HEK293 (cell line): ENCODE measurements around the gene DENND2C.
A peak's percentile ranks its signal among the peaks of the same experiment; 100 is the strongest.

Experiments used
- CTCF ChIA-PET: fragments of 350-600 bp; formaldehyde crosslinking; extraction: SDS; loops from one replicate; lab custom pipeline; 2021; ENCODE audit warnings: antibody characterized with exemption; lab: Yijun Ruan, JAX
- POLR2A ChIA-PET: fragments of 300-600 bp; formaldehyde crosslinking; extraction: SDS; loops from one replicate; lab custom pipeline; 2020; ENCODE audit warnings: antibody characterized with exemption, inconsistent platforms; lab: Yijun Ruan, JAX
- H3K27ac ChIP-seq: fragments of 200-500 bp; sonication (Bioruptor generic); 2 replicates; pipeline ENCODE4 v1.5.1; 2014; ENCODE audit warnings: low read depth, low read length, control low read depth, inconsistent platforms; ENCODE audit errors: extremely low read depth
- H3K36me3 ChIP-seq, 2 experiments: fragments of 200-500 bp in 1 of 2; sonication (Bioruptor generic) in 1 of 2; 1 replicate in 1 of 2; 2 replicates in 1 of 2; pipeline ENCODE4 v1.5.1; 2014 to 2017; ENCODE audit warnings: inconsistent platforms in 2 of 2, low read length in 2 of 2; ENCODE audit not compliant: control insufficient read depth in 2 of 2, insufficient read depth in 1 of 2
- H3K4me1 ChIP-seq: fragments of 200-500 bp; sonication (Bioruptor generic); 2 replicates; pipeline ENCODE4 v1.5.1; 2014; ENCODE audit warnings: mild to moderate bottlenecking, low read length, inconsistent platforms; ENCODE audit not compliant: control insufficient read depth, insufficient read depth
- H3K4me3 ChIP-seq: 2 replicates; pipeline ENCODE4 v1.5.1; 2011; ENCODE audit warnings: low read depth, mild to moderate bottlenecking, control low read depth, low read length, moderate library complexity
- H3K9me3 ChIP-seq: fragments of 200-500 bp; sonication (Bioruptor generic); 2 replicates; pipeline ENCODE4 v1.5.1; 2014; ENCODE audit warnings: low read depth, low read length, inconsistent platforms; ENCODE audit not compliant: control insufficient read depth, insufficient read depth
- EGR2 ChIP-seq: fragments of 450-650 bp; formaldehyde crosslinking; IDR thresholded peaks from 2 replicates; pipeline ENCODE4 v1.5.1; 2016; ENCODE audit warnings: low read depth, missing biosample characterization, missing genetic modification characterization
- GLIS2 ChIP-seq: fragments of 450-650 bp; formaldehyde crosslinking; IDR thresholded peaks from 2 replicates; pipeline ENCODE4 v1.5.1; 2016; ENCODE audit warnings: missing biosample characterization, missing genetic modification characterization
- PATZ1 ChIP-seq: fragments of 450-650 bp; formaldehyde crosslinking; IDR thresholded peaks from 2 replicates; pipeline ENCODE4 v1.5.1; 2016; ENCODE audit warnings: missing biosample characterization, missing genetic modification characterization
- PRDM10 ChIP-seq: fragments of 450-650 bp; formaldehyde crosslinking; IDR thresholded peaks from 2 replicates; pipeline ENCODE4 v1.5.1; 2016; ENCODE audit warnings: missing biosample characterization, missing genetic modification characterization
- SP2 ChIP-seq: fragments of 450-650 bp; formaldehyde crosslinking; IDR thresholded peaks from 2 replicates; pipeline ENCODE4 v1.5.1; 2016; ENCODE audit warnings: missing biosample characterization, missing genetic modification characterization
- SP3 ChIP-seq: fragments of 450-650 bp; formaldehyde crosslinking; IDR thresholded peaks from 2 replicates; pipeline ENCODE4 v1.5.1; 2016; ENCODE audit warnings: missing biosample characterization, missing genetic modification characterization
- TRIM28 ChIP-seq: IDR thresholded peaks from 2 replicates; pipeline ENCODE4 v1.6.1; 2011; ENCODE audit warnings: low read length, control low read depth, borderline replicate concordance
- ZFP37 ChIP-seq: fragments of 450-650 bp; formaldehyde crosslinking; IDR thresholded peaks from 2 replicates; pipeline ENCODE4 v1.5.1; 2016; ENCODE audit warnings: missing biosample characterization, missing genetic modification characterization
- ZNF10 ChIP-seq: fragments of 450-650 bp; formaldehyde crosslinking; IDR thresholded peaks from 2 replicates; pipeline ENCODE4 v1.5.1; 2017; ENCODE audit warnings: missing biosample characterization, missing genetic modification characterization
- ZNF19 ChIP-seq: fragments of 450-650 bp; formaldehyde crosslinking; IDR thresholded peaks from 2 replicates; pipeline ENCODE4; 2016; ENCODE audit warnings: missing biosample characterization, missing genetic modification characterization, low read depth
- ZNF214 ChIP-seq: fragments of 450-650 bp; formaldehyde crosslinking; IDR thresholded peaks from 2 replicates; pipeline ENCODE4 v1.5.1; 2017; ENCODE audit warnings: missing biosample characterization, mild to moderate bottlenecking, missing genetic modification characterization, borderline replicate concordance
- ZNF423 ChIP-seq: fragments of 450-650 bp; formaldehyde crosslinking; IDR thresholded peaks from 2 replicates; pipeline ENCODE4 v1.5.1; 2016; ENCODE audit warnings: missing biosample characterization, missing genetic modification characterization
- ZNF555 ChIP-seq: fragments of 450-650 bp; formaldehyde crosslinking; conservative IDR thresholded peaks from 2 replicates; pipeline ENCODE4 v1.5.1; 2017; ENCODE audit warnings: missing biosample characterization, mild to moderate bottlenecking, missing genetic modification characterization, inconsistent platforms
- ZNF558 ChIP-seq: fragments of 450-650 bp; formaldehyde crosslinking; IDR thresholded peaks from 2 replicates; pipeline ENCODE4 v1.5.1; 2016; ENCODE audit warnings: missing biosample characterization, missing genetic modification characterization
- ZNF600 ChIP-seq: fragments of 450-650 bp; formaldehyde crosslinking; IDR thresholded peaks from 2 replicates; pipeline ENCODE4 v1.5.1; 2016; ENCODE audit warnings: missing biosample characterization, missing genetic modification characterization
- ZNF626 ChIP-seq: fragments of 450-650 bp; sonication (Bioruptor Pico); formaldehyde crosslinking; IDR thresholded peaks from 2 replicates; pipeline ENCODE4 v1.5.1; 2018; ENCODE audit warnings: missing biosample characterization, missing genetic modification characterization, inconsistent platforms
- ZNF629 ChIP-seq: fragments of 450-650 bp; formaldehyde crosslinking; IDR thresholded peaks from 2 replicates; pipeline ENCODE4 v1.5.1; 2017; ENCODE audit warnings: missing biosample characterization, missing genetic modification characterization
- ZXDB ChIP-seq: fragments of 450-650 bp; formaldehyde crosslinking; IDR thresholded peaks from 2 replicates; pipeline ENCODE4 v1.5.1; 2016; ENCODE audit warnings: missing biosample characterization, missing genetic modification characterization
- TF ChIP-seq, protein P1 (sequence below): fragments of 450-650 bp; formaldehyde crosslinking; IDR thresholded peaks from 2 replicates; pipeline ENCODE4 v1.5.1; 2016; ENCODE audit warnings: missing biosample characterization, missing genetic modification characterization
- TF ChIP-seq, protein P2 (sequence below): fragments of 450-650 bp; formaldehyde crosslinking; optimal IDR thresholded peaks from 2 replicates; pipeline ENCODE3; 2016; ENCODE audit warnings: missing biosample characterization, mild to moderate bottlenecking, missing genetic modification characterization
- TF ChIP-seq, protein P3 (sequence below): fragments of 450-650 bp; formaldehyde crosslinking; IDR thresholded peaks from 2 replicates; pipeline ENCODE4 v1.5.1; 2016; ENCODE audit warnings: missing biosample characterization, missing genetic modification characterization
- TF ChIP-seq, protein P4 (sequence below): fragments of 450-650 bp; formaldehyde crosslinking; IDR thresholded peaks from 2 replicates; pipeline ENCODE4 v1.5.1; 2017; ENCODE audit warnings: missing biosample characterization, missing genetic modification characterization

DENND2C gene

DNA sequence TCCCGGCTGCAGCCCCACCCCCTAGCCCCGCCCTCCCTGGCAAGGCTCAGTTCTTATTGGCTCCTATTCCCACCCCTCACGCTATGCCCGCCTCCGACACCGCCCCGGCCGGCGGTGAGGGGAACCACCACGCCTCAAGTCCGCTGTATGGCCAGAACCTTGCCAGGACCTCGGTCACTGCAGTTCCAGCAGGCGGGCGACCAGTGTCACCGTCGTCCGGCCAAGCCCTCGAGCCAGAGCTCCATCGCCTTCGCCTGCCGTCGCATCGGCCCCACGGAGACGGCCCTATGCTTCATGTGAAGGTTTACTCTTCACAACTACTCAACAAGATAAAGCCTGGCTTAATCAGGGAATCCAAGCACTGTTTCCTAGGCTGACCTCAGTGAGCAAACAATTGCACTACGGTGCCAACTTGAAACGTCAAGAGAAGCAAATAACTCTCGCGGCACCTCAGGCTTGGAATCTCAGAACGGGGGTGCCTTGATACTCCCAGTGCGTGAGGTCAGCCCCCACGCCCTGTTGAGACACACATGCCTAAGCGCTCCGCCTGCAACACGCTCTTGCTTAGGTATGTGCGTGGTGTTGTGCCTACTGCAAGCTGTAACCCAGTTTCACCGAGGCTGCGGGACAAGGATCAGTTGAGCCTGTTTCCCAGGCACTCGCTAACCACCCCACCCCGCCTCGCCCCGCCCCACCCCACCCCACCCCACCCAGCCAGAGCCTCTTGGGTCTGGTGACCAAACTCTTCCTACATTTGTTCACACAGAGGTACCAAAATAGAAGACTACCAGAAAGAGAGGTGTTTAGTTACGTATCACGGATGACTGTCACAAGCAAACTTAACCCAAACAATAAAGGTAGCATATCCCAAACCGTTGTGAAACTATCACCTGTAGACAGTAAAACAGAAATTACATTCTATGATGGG lies 498 bp upstream of the DENND2C start:
- ChIA-PET POLR2A (interaction anchor here (0.5 to 2.4 kb wide), 10 partner anchors 10 to 866 kb away, joined by 3 to 15 read pairs (median 6); partner anchors contain the start of genes BCAS2, NRAS and TRIM33), CTCF (interaction anchor here (0.6 to 2.2 kb wide), 6 partner anchors 15 to 324 kb away, joined by 4 to 9 read pairs (median 4); partner anchors contain the start of gene AMPD1)
- no peaks in the 10 kb centered on the region for H3K36me3 ChIP-seq
- peak overlapping the region; percentile 80 for H3K4me3 ChIP-seq
- peak overlapping the region; percentile 64; the same call in 1 of the 2 replicates for H3K27ac ChIP-seq
- peaks cover 6% of the 10 kb centered on the region; the same call in 1 of the 2 replicates for H3K4me1 ChIP-seq
- no peaks in the 10 kb centered on the region for H3K9me3 ChIP-seq
- TF ChIP-seq ZNF10 = peak; percentile 66; the same call in 1 of the 2 replicates
- peak; percentile 71 for TF ChIP-seq SP3 (tag by site-specific recombination)
- TF ChIP-seq, protein P1, sequence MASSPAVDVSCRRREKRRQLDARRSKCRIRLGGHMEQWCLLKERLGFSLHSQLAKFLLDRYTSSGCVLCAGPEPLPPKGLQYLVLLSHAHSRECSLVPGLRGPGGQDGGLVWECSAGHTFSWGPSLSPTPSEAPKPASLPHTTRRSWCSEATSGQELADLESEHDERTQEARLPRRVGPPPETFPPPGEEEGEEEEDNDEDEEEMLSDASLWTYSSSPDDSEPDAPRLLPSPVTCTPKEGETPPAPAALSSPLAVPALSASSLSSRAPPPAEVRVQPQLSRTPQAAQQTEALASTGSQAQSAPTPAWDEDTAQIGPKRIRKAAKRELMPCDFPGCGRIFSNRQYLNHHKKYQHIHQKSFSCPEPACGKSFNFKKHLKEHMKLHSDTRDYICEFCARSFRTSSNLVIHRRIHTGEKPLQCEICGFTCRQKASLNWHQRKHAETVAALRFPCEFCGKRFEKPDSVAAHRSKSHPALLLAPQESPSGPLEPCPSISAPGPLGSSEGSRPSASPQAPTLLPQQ (tag by site-specific recombination) = peak; percentile 37; the same call in 1 of the 2 replicates
- TF ChIP-seq TRIM28 = peak; percentile 72; the same call in 1 of the 2 replicates
- TF ChIP-seq ZNF600 = peak; percentile 93
- TF ChIP-seq EGR2 = peak; percentile 46; the same call in 1 of the 2 replicates
- 0 out of 2 replicates have a peak, but pooled peaks have one; percentile 3 for TF ChIP-seq PATZ1 (tag by site-specific recombination)
- TF ChIP-seq PRDM10 (tag by site-specific recombination) = peak; percentile 60
- TF ChIP-seq ZNF19 (tag by site-specific recombination) = no peak
- TF ChIP-seq ZFP37 (tag by site-specific recombination) = peak; percentile 87
- no peak for TF ChIP-seq ZNF423 (tag by site-specific recombination)
- no peak for TF ChIP-seq ZNF555
- peak; percentile 40 for TF ChIP-seq ZNF629 (tag by site-specific recombination)
- TF ChIP-seq SP2 = peak; percentile 86
- TF ChIP-seq, protein P2, sequence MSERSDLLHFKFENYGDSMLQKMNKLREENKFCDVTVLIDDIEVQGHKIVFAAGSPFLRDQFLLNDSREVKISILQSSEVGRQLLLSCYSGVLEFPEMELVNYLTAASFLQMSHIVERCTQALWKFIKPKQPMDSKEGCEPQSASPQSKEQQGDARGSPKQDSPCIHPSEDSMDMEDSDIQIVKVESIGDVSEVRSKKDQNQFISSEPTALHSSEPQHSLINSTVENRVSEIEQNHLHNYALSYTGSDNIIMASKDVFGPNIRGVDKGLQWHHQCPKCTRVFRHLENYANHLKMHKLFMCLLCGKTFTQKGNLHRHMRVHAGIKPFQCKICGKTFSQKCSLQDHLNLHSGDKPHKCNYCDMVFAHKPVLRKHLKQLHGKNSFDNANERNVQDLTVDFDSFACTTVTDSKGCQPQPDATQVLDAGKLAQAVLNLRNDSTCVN (tag by site-specific recombination) = peak; percentile 9
- TF ChIP-seq ZNF626 (tag by site-specific recombination) = no peak
- TF ChIP-seq ZNF214 = no peak
- TF ChIP-seq, protein P3, sequence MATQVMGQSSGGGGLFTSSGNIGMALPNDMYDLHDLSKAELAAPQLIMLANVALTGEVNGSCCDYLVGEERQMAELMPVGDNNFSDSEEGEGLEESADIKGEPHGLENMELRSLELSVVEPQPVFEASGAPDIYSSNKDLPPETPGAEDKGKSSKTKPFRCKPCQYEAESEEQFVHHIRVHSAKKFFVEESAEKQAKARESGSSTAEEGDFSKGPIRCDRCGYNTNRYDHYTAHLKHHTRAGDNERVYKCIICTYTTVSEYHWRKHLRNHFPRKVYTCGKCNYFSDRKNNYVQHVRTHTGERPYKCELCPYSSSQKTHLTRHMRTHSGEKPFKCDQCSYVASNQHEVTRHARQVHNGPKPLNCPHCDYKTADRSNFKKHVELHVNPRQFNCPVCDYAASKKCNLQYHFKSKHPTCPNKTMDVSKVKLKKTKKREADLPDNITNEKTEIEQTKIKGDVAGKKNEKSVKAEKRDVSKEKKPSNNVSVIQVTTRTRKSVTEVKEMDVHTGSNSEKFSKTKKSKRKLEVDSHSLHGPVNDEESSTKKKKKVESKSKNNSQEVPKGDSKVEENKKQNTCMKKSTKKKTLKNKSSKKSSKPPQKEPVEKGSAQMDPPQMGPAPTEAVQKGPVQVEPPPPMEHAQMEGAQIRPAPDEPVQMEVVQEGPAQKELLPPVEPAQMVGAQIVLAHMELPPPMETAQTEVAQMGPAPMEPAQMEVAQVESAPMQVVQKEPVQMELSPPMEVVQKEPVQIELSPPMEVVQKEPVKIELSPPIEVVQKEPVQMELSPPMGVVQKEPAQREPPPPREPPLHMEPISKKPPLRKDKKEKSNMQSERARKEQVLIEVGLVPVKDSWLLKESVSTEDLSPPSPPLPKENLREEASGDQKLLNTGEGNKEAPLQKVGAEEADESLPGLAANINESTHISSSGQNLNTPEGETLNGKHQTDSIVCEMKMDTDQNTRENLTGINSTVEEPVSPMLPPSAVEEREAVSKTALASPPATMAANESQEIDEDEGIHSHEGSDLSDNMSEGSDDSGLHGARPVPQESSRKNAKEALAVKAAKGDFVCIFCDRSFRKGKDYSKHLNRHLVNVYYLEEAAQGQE (tag by site-specific recombination) = no peak
- TF ChIP-seq, protein P4, sequence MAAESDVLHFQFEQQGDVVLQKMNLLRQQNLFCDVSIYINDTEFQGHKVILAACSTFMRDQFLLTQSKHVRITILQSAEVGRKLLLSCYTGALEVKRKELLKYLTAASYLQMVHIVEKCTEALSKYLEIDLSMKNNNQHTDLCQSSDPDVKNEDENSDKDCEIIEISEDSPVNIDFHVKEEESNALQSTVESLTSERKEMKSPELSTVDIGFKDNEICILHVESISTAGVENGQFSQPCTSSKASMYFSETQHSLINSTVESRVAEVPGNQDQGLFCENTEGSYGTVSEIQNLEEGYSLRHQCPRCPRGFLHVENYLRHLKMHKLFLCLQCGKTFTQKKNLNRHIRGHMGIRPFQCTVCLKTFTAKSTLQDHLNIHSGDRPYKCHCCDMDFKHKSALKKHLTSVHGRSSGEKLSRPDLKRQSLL = peak; percentile 65; the same call in 1 of the 2 replicates
- TF ChIP-seq ZXDB = peak; percentile 32; the same call in 1 of the 2 replicates
- TF ChIP-seq ZNF558 (tag by site-specific recombination) = no peak
- peak; percentile 57; the same call in 1 of the 2 replicates for TF ChIP-seq GLIS2 (tag by site-specific recombination)
